GM18870 (cell line): ENCODE results near the gene ZNF668.
A peak's percentile ranks its signal among the peaks of the same experiment; 100 is the strongest.

Experiments used
- ATAC-seq: cut with Tn5 transposase; IDR thresholded peaks from one replicate; pipeline ENCODE4 v1.9.1; 2021; ENCODE audit warnings: moderate library complexity; ENCODE audit not compliant: unreplicated experiment

The ZNF668 gene

DNA sequence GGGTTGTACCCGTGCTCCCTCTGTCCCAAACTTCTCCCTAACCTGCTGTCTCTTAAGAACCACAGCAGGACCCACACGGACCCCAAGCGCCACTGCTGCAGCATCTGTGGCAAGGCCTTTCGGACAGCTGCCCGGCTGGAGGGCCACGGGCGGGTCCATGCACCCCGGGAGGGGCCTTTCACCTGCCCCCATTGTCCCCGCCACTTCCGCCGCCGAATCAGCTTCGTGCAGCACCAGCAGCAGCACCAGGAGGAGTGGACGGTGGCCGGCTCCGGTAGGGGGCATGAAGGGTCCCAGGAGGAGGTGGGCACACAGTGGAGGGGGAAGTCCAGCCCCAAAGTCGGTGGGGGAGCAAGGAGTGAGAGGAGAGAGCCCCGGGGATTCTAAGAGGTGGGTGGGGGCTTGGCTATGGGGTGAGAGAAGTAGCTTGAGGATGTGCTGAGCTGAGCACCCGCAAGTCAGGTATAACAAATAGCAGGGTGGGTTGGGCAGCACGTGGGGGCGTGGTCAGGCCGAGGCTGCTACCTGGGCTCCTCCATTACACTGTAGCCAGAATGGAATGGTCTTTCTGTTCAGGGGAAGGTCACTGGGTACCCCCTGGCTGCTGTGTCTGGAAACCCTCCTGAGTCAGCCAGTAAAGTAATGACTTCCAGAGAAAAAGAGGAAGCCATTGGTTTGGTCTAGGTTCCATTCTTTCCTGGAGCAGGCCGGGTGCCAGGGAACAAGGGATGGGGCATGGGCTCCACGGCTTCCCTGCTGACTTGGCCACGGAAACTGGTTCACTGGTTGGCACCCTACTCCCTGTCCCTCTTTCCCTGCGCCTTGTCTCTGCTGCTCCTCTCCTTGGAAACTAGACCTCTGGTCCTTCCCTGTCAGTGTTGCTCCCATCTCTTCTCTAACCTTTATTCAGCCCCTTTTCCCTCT is 7.7 kb upstream of the ZNF668 start:
- no peak for ATAC-seq

DNA sequence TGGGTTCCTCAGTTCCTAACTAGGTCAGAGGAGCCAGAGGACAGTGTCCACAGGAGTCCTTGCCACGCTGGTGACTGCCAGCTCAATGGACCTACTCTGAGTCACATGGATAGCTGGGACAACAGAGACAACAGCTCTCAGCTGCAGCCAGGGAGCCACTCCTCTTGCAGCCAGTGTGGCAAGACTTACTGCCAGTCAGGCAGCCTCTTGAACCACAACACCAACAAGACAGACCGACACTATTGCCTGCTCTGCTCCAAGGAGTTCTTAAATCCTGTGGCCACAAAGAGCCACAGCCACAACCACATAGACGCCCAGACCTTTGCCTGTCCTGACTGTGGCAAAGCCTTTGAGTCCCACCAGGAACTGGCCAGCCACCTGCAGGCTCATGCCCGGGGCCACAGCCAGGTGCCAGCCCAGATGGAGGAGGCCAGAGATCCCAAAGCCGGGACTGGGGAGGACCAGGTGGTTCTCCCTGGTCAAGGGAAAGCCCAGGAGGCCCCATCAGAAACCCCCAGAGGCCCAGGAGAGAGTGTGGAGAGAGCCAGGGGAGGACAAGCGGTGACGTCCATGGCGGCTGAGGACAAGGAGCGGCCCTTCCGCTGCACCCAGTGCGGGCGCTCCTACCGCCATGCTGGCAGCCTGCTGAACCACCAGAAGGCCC is 6.8 kb upstream of the ZNF668 start:
- no peak for ATAC-seq

DNA sequence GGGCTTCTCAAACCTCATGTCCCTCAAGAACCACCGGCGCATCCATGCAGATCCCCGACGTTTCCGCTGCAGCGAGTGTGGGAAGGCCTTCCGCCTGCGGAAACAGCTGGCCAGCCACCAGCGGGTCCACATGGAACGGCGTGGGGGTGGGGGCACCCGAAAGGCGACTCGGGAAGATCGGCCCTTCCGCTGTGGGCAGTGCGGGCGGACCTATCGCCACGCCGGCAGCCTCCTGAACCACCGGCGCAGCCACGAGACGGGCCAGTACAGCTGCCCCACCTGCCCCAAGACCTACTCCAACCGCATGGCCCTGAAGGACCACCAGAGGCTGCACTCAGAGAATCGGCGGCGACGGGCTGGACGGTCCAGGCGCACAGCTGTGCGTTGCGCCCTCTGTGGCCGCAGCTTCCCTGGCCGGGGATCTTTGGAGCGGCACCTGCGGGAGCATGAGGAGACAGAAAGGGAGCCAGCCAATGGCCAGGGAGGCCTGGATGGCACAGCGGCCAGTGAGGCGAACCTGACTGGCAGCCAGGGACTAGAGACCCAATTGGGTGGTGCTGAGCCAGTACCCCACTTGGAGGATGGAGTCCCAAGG is 6.1 kb upstream of the ZNF668 start:
- ATAC-seq = no peak

DNA sequence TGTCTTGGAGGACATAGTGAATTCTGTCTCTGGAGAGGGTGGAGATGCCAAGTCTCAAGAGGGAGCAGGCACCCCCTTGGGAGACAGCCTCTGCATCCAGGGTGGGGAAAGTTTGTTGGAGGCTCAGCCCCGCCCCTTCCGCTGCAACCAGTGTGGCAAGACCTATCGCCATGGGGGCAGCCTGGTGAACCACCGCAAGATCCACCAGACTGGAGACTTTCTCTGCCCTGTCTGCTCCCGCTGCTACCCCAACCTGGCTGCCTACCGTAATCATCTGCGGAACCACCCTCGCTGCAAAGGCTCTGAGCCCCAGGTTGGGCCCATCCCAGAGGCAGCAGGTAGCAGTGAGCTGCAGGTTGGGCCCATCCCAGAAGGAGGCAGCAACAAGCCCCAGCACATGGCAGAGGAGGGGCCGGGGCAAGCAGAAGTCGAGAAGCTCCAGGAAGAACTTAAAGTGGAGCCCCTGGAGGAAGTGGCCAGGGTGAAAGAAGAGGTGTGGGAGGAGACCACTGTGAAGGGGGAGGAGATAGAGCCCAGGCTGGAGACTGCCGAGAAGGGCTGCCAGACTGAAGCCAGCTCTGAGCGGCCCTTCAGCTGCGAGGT is 5.4 kb upstream of the ZNF668 start:
- no peak for ATAC-seq

DNA sequence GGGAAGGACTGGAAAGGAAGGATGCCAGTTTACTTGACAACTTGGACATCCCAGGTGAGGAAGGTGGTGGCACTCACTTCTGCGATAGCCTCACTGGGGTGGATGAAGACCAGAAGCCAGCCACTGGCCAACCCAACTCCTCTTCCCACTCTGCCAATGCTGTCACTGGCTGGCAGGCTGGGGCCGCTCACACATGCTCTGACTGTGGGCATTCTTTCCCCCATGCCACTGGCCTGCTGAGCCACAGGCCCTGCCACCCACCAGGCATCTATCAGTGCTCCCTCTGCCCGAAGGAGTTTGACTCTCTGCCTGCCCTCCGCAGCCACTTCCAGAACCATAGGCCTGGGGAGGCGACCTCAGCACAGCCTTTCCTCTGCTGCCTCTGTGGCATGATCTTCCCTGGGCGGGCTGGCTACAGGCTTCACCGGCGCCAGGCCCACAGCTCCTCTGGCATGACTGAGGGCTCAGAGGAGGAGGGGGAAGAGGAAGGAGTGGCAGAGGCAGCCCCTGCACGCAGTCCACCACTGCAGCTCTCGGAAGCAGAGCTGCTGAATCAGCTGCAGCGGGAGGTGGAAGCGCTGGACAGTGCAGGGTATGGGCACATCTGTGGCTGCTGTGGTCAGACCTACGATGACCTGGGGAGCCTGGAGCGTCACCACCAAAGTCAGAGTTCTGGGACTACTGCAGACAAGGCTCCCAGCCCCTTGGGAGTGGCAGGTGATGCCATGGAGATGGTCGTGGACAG is 4.7 kb upstream of the ZNF668 start:
- ATAC-seq = no peak

DNA sequence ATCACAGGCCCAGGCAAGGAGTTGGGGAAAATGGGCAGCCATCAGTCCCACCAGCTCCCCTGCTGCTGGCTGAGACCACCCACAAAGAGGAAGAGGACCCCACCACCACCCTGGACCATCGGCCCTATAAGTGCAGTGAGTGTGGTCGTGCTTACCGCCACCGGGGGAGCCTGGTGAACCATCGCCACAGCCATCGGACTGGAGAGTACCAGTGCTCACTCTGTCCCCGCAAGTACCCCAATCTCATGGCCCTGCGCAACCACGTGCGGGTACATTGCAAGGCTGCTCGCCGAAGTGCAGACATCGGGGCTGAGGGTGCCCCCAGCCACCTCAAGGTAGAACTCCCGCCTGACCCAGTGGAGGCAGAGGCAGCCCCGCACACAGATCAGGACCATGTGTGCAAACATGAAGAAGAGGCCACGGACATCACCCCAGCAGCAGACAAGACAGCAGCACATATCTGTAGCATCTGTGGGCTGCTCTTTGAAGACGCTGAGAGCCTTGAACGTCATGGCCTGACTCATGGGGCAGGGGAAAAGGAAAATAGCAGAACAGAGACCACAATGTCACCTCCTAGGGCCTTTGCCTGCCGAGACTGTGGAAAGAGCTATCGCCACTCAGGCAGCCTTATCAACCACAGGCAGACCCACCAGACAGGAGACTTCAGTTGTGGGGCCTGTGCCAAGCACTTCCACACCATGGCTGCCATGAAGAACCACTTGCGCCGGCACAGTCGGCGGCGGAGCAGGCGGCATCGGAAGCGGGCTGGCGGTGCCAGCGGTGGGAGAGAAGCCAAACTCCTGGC is 3.8 kb upstream of the ZNF668 start:
- ATAC-seq = no peak

DNA sequence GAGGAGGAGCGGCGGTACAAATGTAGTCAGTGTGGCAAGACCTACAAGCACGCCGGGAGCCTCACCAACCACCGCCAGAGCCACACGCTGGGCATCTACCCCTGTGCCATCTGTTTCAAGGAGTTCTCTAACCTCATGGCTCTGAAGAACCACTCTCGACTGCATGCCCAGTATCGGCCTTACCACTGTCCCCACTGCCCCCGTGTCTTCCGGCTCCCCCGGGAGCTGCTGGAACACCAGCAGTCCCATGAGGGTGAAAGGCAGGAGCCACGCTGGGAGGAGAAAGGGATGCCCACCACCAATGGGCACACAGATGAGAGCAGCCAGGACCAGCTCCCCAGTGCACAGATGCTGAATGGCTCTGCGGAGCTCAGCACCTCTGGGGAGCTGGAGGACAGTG is 3.0 kb upstream of the ZNF668 start:
- no peak for ATAC-seq

DNA sequence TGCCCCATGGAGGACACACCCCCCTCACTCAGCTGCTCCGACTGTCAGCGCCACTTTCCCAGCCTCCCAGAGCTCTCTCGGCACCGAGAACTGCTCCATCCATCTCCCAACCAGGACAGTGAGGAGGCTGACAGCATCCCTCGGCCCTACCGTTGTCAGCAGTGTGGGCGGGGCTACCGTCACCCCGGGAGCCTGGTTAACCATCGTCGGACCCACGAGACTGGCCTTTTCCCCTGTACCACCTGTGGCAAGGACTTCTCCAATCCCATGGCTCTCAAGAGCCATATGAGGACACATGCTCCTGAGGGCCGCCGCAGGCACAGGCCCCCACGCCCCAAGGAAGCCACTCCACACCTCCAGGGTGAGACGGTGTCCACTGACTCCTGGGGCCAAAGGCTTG is 2.3 kb upstream of the ZNF668 start:
- no peak for ATAC-seq

DNA sequence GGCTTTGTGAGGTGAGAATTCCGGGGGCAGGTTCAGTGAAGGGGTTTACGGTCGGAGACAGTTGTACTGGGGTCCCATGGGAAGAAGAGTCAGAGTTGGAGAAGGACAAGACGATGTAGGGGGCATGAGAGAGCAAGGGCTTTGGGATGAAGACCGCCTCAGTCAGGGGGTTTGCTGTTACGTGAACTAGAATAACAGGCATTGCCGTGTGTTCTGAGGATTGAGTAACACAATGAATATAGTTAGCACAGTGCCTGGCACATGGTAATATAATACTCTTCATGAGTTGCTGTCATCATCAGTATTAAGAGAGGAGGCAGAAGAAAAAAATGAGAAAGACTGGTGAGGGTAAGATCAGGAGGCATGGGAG is 759 bp upstream of the ZNF668 start:
- ATAC-seq = no peak

DNA sequence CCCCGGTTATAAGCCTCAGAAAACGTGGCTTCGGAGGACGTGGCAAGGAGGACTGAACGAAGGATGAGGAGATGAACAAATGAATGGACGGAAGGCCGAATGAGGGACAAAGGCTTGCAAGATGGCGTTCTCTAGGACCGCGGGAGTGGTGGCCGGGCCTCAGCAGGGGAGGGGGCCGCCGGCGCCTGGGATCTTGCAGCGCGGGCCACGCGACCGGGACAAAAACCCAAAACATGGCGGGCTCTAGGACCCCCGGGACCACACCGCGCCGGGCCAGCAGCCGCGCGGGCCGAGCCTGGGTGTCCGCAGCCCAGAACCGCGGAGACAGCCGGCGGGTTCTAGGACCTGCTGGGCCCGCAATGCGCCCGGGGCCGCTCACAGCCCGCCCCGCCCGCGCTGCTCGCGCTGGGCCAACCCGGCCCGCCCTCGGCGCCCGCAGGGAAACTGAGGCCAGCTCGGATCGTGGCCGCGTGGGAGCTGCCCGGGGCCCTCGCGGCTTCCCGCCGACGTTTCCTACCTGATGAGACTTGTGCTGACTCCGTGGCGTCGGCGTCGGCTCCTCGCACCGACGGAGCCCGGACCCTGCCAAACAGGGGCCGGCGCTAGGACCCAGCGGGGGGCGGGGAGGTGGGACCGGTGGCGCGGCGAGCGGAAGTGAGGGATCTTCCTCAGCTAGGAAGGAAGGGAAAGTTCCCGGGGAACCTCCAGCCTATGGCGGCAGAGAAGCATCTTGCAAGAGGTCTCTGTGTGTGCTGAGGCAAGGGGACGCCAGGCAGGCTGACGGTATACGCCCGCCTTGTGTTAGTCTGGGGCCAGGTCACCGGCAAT is 684 bp downstream of the ZNF668 start:
- peak; percentile 48 for ATAC-seq

DNA sequence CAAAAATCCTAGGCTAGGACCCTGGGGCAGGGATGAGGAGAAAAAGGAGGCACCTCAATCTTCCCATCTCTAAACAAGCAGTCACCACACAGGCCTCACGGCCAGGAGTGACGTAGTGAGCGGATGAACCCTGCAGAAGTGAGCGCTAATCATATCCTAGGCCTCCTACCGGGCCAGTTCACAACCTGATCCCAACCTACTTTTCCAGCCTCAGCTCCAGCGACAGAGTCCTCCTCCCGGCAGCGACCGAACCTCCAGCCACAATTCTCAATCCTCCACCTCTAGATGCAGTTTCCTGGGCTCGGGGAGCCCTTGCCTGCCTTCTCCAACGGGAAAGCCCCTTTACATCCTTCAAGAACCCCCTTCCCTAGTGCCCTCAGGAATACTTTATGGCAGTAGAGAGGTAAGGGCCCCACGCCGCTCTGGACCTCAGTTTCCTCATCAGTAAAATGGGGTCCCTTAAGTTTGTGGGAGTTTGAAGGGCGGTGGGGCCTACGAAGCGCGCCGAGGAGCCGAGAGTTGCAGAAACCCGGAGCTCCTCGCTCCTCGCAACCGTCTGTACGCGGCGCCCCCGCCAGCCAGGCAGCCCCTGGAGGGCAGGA is 1.4 kb downstream of the ZNF668 start:
- ATAC-seq = no peak

DNA sequence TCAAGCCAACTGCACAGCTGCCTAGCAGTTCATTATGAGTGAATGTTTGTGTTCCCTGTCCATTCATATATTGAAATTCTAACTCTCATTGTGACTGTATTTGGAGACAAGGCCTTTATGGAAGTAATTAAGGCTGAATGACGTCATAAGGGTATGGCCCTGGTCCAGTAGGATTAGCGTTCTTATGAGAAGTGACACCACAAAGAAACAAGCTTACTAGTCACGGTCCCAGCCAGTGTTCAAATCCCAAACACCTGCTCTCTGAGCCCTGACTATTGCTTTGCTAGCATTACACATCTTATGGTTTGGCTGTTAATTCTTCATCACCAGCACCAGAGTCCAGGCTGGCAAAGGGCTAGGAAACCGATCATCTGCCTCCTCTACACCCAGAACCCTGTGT is 2.2 kb downstream of the ZNF668 start:
- ATAC-seq = no peak

DNA sequence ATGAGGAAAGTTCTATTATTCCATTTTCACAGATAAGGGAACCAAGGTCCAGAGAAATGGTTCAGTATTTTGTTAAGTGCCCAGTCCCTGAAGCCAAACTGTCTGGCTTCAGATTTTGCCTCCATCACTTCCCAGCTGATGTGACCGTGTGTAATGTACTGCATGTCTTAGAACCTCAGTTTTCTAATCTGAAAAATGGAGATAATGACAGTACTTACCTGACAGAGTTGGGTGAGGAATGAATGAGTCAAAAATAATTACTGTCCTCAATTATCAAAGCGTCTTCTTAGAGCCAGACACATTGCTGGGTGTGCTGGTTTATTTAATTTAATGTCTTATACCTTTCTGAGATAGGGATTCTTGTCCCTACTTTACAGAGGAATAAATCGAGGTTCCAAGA is 6.7 kb downstream of the ZNF668 start:
- no peak for ATAC-seq

DNA sequence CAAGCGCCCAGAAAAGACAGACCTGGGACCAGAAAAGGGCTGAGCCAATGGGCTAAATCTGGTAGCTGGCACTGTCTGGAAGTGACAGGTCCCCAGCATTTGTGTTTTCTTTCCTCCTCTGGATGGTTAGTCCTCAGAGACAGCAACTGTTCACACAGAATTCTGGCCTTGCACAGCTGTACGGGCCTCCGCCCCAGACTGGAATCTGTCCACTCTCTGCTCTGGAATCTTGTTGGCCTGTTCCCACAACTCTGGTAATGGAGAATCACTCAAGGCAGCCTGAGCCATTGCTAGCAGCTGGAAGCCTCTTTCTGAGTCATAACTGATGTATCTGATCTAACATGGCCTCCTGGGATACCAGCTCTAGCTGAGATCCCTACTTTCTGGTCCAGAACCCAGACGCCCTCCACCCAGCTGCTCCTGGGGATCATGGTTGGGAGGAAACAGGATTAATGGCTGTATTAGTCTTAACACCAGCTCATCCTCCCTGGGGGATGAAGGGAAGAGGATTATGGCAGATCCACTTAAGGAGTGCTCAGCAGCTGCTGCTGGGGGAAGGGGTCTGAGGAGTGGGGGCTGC is 9.1 kb downstream of the ZNF668 start:
- no peak for ATAC-seq

DNA sequence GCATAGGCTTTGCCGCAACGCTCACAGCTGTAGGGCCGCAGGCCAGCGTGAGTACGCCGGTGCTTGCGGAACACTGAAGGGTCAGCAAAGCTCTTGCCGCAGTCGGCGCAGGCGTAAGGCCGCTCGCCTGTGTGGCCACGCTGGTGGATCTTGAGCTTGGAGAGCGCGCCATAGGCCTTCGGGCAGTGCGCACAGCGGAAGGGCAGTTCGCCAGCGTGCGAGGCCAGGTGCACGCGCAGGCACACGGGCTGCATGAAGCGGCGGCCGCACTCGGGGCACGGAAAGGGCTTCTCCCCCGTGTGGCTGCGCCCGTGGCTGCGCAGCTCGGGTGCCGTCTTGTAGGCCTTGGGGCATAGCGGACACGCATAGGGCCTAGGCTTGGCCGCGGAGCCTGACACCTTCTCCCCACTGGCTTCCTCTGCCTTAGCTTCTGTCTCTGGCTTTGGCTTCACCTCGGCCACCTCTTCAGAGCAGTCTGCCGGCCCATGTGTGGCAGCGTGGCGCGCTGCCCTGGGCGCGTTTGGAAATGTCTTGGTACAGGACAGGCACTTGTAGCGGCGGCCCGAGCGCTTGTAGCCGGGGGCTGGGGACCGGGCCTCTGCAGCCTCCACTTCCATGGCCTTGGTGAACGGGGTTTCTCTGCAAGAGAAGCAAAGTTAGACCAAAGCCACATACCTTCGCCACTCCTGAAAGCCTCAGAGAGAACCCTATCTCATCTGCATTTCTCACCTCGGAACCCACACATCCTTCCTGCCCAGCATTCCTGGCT is 10.0 kb downstream of the ZNF668 start:
- no peak for ATAC-seq

DNA sequence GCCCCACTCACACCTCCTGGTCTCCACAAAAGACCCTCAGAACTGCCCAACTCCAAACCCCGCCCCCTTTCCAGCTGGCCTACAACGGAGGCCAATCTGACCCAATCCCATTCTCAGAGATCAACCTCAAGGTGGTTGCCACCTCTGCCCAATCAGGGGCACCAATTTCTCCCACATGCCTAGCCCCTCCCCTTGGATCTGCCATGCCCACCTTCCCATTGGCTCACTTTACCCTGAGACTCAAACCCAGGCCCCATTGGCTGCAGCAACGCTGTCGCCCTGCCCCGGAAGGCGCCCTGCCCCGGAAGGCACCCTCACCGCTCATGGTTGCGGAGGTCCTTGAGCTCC is 10.6 kb downstream of the ZNF668 start:
- no peak for ATAC-seq

DNA sequence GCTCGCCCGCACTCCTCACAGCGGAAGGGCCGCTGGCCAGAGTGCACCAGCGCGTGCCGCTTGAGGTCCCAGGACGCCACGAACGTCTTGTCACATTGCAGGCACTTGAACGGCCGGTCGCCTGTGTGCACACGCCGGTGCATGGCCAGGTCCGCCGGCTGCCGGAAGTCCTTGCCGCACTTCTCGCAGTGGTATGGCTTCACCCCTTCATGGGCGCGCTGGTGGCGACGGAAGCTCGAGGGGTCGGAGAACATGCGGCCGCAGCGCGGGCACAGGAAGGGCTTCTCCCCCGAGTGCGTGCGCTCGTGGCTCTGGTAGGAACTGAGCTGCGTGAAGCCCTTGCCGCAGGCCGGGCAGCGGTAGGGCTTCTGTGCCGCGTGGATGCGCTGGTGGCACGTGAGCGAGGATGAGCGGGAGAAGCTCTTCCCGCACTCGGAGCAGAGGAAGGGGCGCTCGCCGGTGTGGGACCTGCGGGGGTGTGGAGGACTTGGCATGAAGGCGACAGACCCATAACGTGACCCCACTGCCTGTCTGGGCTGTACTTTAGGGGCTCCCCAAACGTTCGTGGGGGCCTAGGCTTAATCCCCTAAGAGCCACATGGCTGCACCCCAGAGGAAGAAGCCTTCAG is 12.1 kb downstream of the ZNF668 start:
- no peak for ATAC-seq
